HG02943 (cell line): ENCODE results near the gene AREL1.

Experiments used
- ATAC-seq: cut with Tn5 transposase; IDR thresholded peaks from one replicate; pipeline ENCODE4 v1.9.1; 2021; ENCODE audit warnings: mild to moderate bottlenecking, low read depth, moderate library complexity; ENCODE audit not compliant: unreplicated experiment

AREL1 gene

GRCh38 chr14:74614508-74615495 is 98.1 kb downstream of the AREL1 start:
- ATAC-seq: no peak

GRCh38 chr14:74613211-74613914 is 99.5 kb downstream of the AREL1 start:
- no peak for ATAC-seq

GRCh38 chr14:74612350-74613021 is 100.4 kb downstream of the AREL1 start:
- ATAC-seq: no peak

- ATAC-seq: no peak
These were observed 101.1 kb downstream of the AREL1 start, which contains the start of gene LTBP2 for GRCh38 chr14:74611650-74612349. LTBP2 (minus strand) TSS chr14:74612237; CDS start chr14:74611944, 293 bp downstream.
